ENCODE results near the gene RABGAP1L. TPM values are rescaled to one million over a fixed set of nuclear protein-coding genes. Genes with fewer than 3 reads are reported as not detected.
A peak's percentile ranks its signal among the peaks of the same experiment; 100 is the strongest.
"Not testable (repeated sequence)": the region's sequence is repeated elsewhere in the genome, so short reads cannot be mapped to it uniquely, and the experiment has no call there.

RABGAP1L gene
- total RNA-seq, 1 experiment from 2014 or later, result 76.9 TPM

DNA sequence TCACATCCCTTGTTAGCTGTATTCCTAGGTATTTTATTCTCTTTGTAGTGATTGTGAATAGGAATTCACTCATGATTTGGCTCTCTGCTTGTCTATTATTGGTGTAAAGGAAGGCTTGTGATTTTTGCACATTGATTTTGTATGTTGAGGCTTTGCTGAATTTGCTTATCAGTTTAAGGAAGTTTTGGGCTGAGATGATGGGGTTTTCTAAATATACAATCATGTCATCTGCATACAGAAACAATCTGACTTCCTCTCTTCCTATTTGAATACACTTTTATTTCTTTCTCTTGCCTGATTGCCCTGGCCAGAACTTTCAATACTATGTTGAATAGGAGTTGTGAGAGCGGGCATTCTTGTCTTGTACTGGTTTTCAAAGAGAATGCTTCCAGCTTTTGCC, 32.1 kb upstream of the RABGAP1L start:
- DNase-seq (ENCODE audit: low spot score); H3K4me3 Mint-ChIP-seq; ATAC-seq; H3K27ac Mint-ChIP-seq; CTCF ChIA-PET; POLR2A ChIA-PET; H3K36me3 Mint-ChIP-seq; H3K27me3 Mint-ChIP-seq (ENCODE audit: low read depth): not testable (repeated sequence)
- Mint-ChIP-seq H3K9me3 (peaks cover 54% of the 10 kb centered on the region), H3K4me1 (peaks cover 12% of the 10 kb centered on the region)

DNA sequence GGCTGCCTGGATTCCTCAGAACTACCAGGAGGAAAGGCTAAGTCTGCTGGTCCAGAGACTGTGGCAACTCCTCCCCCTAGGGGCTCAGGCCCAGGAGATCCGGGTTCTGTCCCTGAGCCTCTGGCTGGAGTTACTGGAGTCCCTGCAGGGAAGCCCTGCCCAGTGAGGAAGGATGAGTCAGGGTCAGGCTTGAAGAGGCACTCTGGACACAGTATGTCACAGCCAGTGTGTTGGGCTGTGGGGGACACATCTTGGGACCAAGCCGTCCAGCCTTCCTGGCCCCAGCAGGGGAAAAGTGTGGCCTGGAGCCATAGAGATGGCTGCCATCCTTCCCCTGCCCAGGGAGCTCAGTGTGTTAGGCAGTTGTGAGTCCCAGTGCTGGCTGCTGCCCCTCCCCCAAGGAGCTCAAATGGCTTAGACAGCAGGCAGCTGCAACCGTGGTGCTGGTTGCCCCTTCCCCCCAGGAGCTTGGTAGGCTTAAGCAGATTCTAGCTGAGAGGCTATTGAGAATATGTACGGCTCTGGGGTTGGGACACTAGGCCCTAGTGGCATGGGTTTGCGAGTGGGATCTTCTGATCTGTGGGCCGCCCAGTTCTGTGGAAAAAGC, 28.2 kb upstream of the RABGAP1L start:
- POLR2A ChIA-PET, result no interaction called here
- H3K4me3 Mint-ChIP-seq, result no peak overlapping the region
- H3K36me3 Mint-ChIP-seq, result no peaks in the 10 kb centered on the region
- no peaks in the 10 kb centered on the region; the same call in 1 of the 2 replicates for H3K27me3 Mint-ChIP-seq (ENCODE audit: low read depth)
- H3K9me3 Mint-ChIP-seq, result peaks cover 35% of the 10 kb centered on the region
- CTCF ChIA-PET, result no interaction called here
- ATAC-seq, result peak; percentile 74
- peak; percentile 18 for DNase-seq (ENCODE audit: low spot score)
- peaks cover 12% of the 10 kb centered on the region for H3K4me1 Mint-ChIP-seq
- 0 out of 2 replicates have a peak, but pooled peaks have one; percentile 23 for TF ChIP-seq ZNF423 (CRISPR knock-in tag; IDR thresholded peaks at IDR 0.05)
- TF ChIP-seq, protein P1, sequence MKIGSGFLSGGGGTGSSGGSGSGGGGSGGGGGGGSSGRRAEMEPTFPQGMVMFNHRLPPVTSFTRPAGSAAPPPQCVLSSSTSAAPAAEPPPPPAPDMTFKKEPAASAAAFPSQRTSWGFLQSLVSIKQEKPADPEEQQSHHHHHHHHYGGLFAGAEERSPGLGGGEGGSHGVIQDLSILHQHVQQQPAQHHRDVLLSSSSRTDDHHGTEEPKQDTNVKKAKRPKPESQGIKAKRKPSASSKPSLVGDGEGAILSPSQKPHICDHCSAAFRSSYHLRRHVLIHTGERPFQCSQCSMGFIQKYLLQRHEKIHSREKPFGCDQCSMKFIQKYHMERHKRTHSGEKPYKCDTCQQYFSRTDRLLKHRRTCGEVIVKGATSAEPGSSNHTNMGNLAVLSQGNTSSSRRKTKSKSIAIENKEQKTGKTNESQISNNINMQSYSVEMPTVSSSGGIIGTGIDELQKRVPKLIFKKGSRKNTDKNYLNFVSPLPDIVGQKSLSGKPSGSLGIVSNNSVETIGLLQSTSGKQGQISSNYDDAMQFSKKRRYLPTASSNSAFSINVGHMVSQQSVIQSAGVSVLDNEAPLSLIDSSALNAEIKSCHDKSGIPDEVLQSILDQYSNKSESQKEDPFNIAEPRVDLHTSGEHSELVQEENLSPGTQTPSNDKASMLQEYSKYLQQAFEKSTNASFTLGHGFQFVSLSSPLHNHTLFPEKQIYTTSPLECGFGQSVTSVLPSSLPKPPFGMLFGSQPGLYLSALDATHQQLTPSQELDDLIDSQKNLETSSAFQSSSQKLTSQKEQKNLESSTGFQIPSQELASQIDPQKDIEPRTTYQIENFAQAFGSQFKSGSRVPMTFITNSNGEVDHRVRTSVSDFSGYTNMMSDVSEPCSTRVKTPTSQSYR (CRISPR knock-in tag; IDR thresholded peaks at IDR 0.05), result 0 out of 2 replicates have a peak, but pooled peaks have one; percentile 55
- TF ChIP-seq, protein P2, sequence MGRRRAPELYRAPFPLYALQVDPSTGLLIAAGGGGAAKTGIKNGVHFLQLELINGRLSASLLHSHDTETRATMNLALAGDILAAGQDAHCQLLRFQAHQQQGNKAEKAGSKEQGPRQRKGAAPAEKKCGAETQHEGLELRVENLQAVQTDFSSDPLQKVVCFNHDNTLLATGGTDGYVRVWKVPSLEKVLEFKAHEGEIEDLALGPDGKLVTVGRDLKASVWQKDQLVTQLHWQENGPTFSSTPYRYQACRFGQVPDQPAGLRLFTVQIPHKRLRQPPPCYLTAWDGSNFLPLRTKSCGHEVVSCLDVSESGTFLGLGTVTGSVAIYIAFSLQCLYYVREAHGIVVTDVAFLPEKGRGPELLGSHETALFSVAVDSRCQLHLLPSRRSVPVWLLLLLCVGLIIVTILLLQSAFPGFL (CRISPR knock-in tag; IDR thresholded peaks at IDR 0.05; ENCODE audit: borderline replicate concordance), result no peak
- H3K27ac Mint-ChIP-seq, result no peak overlapping the region

DNA sequence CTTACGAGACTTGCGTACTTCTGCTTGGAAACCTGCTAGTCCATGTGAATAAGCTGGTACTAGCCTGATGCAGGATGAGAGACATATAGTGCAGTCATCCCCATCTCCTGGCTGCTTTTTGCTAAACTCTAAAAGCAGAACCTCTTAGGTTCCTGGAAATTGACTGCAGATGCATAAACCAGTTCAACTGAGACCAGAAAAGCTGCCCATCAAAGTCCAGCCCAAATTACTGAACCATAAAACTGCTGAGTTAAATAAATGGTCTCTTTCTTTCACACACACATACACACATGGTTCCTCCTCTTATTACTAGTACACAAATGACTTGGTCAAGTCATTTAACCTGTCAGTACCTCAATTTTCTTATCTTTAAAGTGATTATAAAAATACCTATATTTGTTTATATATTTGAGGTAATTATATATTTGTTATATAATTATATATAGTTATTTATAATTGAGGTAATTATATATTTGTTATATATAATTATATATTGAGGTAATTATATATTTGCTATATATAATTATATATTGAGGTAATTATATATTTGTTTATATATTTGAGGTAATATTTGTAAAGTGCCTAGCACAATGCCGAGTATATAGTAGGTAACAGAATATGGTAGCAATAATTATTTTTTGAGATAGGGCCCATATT, 25.2 kb upstream of the RABGAP1L start:
- H3K4me1 Mint-ChIP-seq, result peaks cover 12% of the 10 kb centered on the region
- H3K27me3 Mint-ChIP-seq (ENCODE audit: low read depth), result no peaks in the 10 kb centered on the region
- peak; percentile 78 for TF ChIP-seq HMGA2 (CRISPR knock-in tag; IDR thresholded peaks at IDR 0.05)
- TF ChIP-seq, protein P3, sequence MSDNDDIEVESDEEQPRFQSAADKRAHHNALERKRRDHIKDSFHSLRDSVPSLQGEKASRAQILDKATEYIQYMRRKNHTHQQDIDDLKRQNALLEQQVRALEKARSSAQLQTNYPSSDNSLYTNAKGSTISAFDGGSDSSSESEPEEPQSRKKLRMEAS (CRISPR knock-in tag; IDR thresholded peaks at IDR 0.05), result no peak
- DNase-seq (ENCODE audit: low spot score) (no peak), ATAC-seq (no peak)
- H3K4me3 Mint-ChIP-seq, result no peak overlapping the region
- CTCF ChIA-PET, result interaction anchor here (2.1 kb wide), 1 partner anchor 20 kb away, joined by 6 read pairs; no protein-coding TSS in a partner anchor
- no peaks in the 10 kb centered on the region for H3K36me3 Mint-ChIP-seq
- POLR2A ChIA-PET, result no interaction called here
- H3K27ac Mint-ChIP-seq, result no peak overlapping the region
- peaks cover 23% of the 10 kb centered on the region for H3K9me3 Mint-ChIP-seq

DNA sequence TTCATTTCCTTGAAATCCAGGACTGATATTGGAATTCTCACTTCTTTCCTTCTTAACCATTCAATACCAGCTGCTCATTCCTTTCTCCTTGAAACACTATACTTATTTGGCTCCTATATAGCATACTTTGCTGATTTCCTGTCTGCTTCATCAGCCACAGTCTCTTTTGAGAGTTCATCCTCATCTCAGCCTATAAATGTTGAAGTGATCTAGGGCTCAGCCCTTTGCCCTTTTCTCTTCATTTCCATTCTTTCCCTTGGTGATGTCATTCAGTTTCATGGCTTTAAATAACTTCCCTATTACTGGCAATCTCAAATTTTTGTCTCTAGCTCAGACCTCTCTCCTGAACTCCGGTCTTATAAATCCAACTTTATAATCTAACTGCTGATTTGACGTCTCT, 24.1 kb upstream of the RABGAP1L start:
- CTCF ChIA-PET, result interaction anchor here (1.4 kb wide), 1 partner anchor 20 kb away, joined by 7 read pairs; no protein-coding TSS in a partner anchor
- no peaks in the 10 kb centered on the region for H3K27me3 Mint-ChIP-seq (ENCODE audit: low read depth)
- no peaks in the 10 kb centered on the region for H3K36me3 Mint-ChIP-seq
- H3K27ac Mint-ChIP-seq, result no peak overlapping the region
- ATAC-seq (no peak), DNase-seq (ENCODE audit: low spot score) (no peak)
- peaks cover 12% of the 10 kb centered on the region for H3K4me1 Mint-ChIP-seq
- H3K9me3 Mint-ChIP-seq, result peaks cover 18% of the 10 kb centered on the region
- H3K4me3 Mint-ChIP-seq, result no peak overlapping the region
- POLR2A ChIA-PET, result no interaction called here
- TF ChIP-seq, protein P4, sequence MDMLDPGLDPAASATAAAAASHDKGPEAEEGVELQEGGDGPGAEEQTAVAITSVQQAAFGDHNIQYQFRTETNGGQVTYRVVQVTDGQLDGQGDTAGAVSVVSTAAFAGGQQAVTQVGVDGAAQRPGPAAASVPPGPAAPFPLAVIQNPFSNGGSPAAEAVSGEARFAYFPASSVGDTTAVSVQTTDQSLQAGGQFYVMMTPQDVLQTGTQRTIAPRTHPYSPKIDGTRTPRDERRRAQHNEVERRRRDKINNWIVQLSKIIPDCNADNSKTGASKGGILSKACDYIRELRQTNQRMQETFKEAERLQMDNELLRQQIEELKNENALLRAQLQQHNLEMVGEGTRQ (CRISPR knock-in tag; IDR thresholded peaks at IDR 0.05), result no peak
- TF ChIP-seq, protein P5, sequence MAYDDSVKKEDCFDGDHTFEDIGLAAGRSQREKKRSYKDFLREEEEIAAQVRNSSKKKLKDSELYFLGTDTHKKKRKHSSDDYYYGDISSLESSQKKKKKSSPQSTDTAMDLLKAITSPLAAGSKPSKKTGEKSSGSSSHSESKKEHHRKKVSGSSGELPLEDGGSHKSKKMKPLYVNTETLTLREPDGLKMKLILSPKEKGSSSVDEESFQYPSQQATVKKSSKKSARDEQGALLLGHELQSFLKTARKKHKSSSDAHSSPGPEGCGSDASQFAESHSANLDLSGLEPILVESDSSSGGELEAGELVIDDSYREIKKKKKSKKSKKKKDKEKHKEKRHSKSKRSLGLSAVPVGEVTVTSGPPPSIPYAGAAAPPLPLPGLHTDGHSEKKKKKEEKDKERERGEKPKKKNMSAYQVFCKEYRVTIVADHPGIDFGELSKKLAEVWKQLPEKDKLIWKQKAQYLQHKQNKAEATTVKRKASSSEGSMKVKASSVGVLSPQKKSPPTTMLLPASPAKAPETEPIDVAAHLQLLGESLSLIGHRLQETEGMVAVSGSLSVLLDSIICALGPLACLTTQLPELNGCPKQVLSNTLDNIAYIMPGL (CRISPR knock-in tag; IDR thresholded peaks at IDR 0.05), result no peak
- TF ChIP-seq, protein P6, sequence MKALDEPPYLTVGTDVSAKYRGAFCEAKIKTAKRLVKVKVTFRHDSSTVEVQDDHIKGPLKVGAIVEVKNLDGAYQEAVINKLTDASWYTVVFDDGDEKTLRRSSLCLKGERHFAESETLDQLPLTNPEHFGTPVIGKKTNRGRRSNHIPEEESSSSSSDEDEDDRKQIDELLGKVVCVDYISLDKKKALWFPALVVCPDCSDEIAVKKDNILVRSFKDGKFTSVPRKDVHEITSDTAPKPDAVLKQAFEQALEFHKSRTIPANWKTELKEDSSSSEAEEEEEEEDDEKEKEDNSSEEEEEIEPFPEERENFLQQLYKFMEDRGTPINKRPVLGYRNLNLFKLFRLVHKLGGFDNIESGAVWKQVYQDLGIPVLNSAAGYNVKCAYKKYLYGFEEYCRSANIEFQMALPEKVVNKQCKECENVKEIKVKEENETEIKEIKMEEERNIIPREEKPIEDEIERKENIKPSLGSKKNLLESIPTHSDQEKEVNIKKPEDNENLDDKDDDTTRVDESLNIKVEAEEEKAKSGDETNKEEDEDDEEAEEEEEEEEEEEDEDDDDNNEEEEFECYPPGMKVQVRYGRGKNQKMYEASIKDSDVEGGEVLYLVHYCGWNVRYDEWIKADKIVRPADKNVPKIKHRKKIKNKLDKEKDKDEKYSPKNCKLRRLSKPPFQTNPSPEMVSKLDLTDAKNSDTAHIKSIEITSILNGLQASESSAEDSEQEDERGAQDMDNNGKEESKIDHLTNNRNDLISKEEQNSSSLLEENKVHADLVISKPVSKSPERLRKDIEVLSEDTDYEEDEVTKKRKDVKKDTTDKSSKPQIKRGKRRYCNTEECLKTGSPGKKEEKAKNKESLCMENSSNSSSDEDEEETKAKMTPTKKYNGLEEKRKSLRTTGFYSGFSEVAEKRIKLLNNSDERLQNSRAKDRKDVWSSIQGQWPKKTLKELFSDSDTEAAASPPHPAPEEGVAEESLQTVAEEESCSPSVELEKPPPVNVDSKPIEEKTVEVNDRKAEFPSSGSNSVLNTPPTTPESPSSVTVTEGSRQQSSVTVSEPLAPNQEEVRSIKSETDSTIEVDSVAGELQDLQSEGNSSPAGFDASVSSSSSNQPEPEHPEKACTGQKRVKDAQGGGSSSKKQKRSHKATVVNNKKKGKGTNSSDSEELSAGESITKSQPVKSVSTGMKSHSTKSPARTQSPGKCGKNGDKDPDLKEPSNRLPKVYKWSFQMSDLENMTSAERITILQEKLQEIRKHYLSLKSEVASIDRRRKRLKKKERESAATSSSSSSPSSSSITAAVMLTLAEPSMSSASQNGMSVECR (CRISPR knock-in tag; IDR thresholded peaks at IDR 0.05; ENCODE audit: borderline replicate concordance), result no peak
- TF ChIP-seq FOXK1 (CRISPR knock-in tag; IDR thresholded peaks at IDR 0.05) (no peak), NFATC4 (CRISPR knock-in tag; IDR thresholded peaks at IDR 0.05) (no peak), ZBTB21 (CRISPR knock-in tag; IDR thresholded peaks at IDR 0.05; ENCODE audit: borderline replicate concordance) (no peak)
